Endometrium (tissue), 2 donors: Measurements from ENCODE around the gene FUT4.
A peak's percentile ranks its signal among the peaks of the same experiment; 100 is the strongest.
"Not testable (repeated sequence)": the region's sequence is repeated elsewhere in the genome, so short reads cannot be mapped to it uniquely, and the experiment has no call there.

Experiments
- FAIRE-seq: peaks from 2 replicates; lab custom pipeline; 2012; peaks lifted over from hg19 to GRCh38; lab: Jason Lieb, UNC
- donor health status: control.
- donor health status: control.

FUT4 gene

GRCh38 chr11:94543695-94544645 lies at the start of gene FUT4:
FUT4 (plus strand) TSS chr11:94543921; CDS start chr11:94544134, 213 bp downstream.
- no peak for FAIRE-seq

GRCh38 chr11:94494126-94494680 lies 49.5 kb upstream of the FUT4 start:
- FAIRE-seq, result no peak

GRCh38 chr11:94500181-94500580 lies 43.5 kb upstream of the FUT4 start:
- FAIRE-seq, result no peak

- no peak for FAIRE-seq
These were observed 42.2 kb upstream of the FUT4 start for GRCh38 chr11:94501522-94501921.

GRCh38 chr11:94504689-94505293 lies 38.9 kb upstream of the FUT4 start:
- FAIRE-seq, result peak; percentile 84

GRCh38 chr11:94506513-94506912 lies 37.2 kb upstream of the FUT4 start:
- FAIRE-seq, result not testable (repeated sequence)

- no peak for FAIRE-seq
These were observed 36.2 kb upstream of the FUT4 start for GRCh38 chr11:94507485-94507884.

- no peak for FAIRE-seq
These were observed 31.6 kb upstream of the FUT4 start, which contains the start of gene C11orf97 for GRCh38 chr11:94511932-94512781. C11orf97 (plus strand) TSS chr11:94512461; CDS start chr11:94512529, 68 bp downstream.

- no peak for FAIRE-seq
These were observed 30.6 kb upstream of the FUT4 start for GRCh38 chr11:94513091-94513490.

- FAIRE-seq, result no peak
These were observed 28.3 kb upstream of the FUT4 start for GRCh38 chr11:94515398-94515797.

GRCh38 chr11:94516725-94517124 lies 27.0 kb upstream of the FUT4 start:
- FAIRE-seq, result no peak

GRCh38 chr11:94518300-94518699 lies 25.4 kb upstream of the FUT4 start:
- FAIRE-seq, result no peak

- FAIRE-seq, result peak; percentile 88
These were observed 24.1 kb upstream of the FUT4 start for GRCh38 chr11:94519478-94520084.

GRCh38 chr11:94521684-94522083 lies 22.0 kb upstream of the FUT4 start:
- no peak for FAIRE-seq

GRCh38 chr11:94524341-94524740 lies 19.4 kb upstream of the FUT4 start:
- no peak for FAIRE-seq

- FAIRE-seq, result no peak
These were observed 18.0 kb upstream of the FUT4 start for GRCh38 chr11:94525546-94526324.

- no peak for FAIRE-seq
These were observed 16.9 kb upstream of the FUT4 start for GRCh38 chr11:94526645-94527438.

GRCh38 chr11:94528551-94528950 lies 15.2 kb upstream of the FUT4 start:
- FAIRE-seq, result no peak

- FAIRE-seq, result no peak
These were observed 11.5 kb upstream of the FUT4 start for GRCh38 chr11:94532211-94532610.

- no peak for FAIRE-seq
These were observed 10.5 kb upstream of the FUT4 start for GRCh38 chr11:94533206-94533605.
